ENCODE measurements around the gene ABHD8. TPM values are rescaled to one million over a fixed set of nuclear protein-coding genes. Genes with fewer than 3 reads are reported as not detected.
A peak's percentile ranks its signal among the peaks of the same experiment; 100 is the strongest.

ABHD8 gene
- total and polyA plus RNA-seq, 8 donors, result 4.9 to 28.1 (median 10.9) TPM

- 87 to 94% (median 90%) methylated on average over 39 to 40 of the region's 40 CpGs for WGBS, 5 donors
- intact Hi-C loops (cut with DNase I; ENCODE audit: low total_unique reads), result no loop called here
- Histone ChIP-seq H3K27ac (no peak overlapping the region), H3K4me1 (peaks cover 0 to 26% (median 10%) of the 10 kb centered on the region in 4 donors), H3K4me3 (no peak overlapping the region), H3K36me3 (peaks cover 57 to 83% (median 74%) of the 10 kb centered on the region in 4 donors), H3K9me3 (no peaks in the 10 kb centered on the region), H3K27me3 (no peaks in the 10 kb centered on the region)
- TF ChIP-seq POLR2AphosphoS5 (IDR thresholded peaks at IDR 0.05), result no peak
- TF ChIP-seq CTCF (IDR thresholded peaks at IDR 0.05), result no peak
- no peak for TF ChIP-seq POLR2A (IDR thresholded peaks at IDR 0.05)
- no peak for TF ChIP-seq EP300 (IDR thresholded peaks at IDR 0.05)
- no peak for DNase-seq
Observed at GRCh38 chr19:17319473-17320238, 16.4 kb upstream of the ABHD8 start.

GRCh38 chr19:17318966-17319365 lies 15.7 kb upstream of the ABHD8 start:
- no peaks in the 10 kb centered on the region for H3K27me3 ChIP-seq
- WGBS, 5 donors, result 74 to 92% (median 77%) methylated on average over 5 to 6 of the region's 6 CpGs
- H3K27ac ChIP-seq, result peak overlapping the region in 1 of 5 donors; percentile 14
- TF ChIP-seq POLR2AphosphoS5 (IDR thresholded peaks at IDR 0.05) (no peak), CTCF (IDR thresholded peaks at IDR 0.05) (no peak), EP300 (IDR thresholded peaks at IDR 0.05) (no peak), POLR2A (IDR thresholded peaks at IDR 0.05) (no peak)
- no peak overlapping the region for H3K4me3 ChIP-seq
- no peaks in the 10 kb centered on the region for H3K9me3 ChIP-seq
- peaks cover 0 to 26% (median 12%) of the 10 kb centered on the region in 4 donors for H3K4me1 ChIP-seq
- DNase-seq, result no peak
- peaks cover 64 to 87% (median 77%) of the 10 kb centered on the region in 4 donors for H3K36me3 ChIP-seq
- intact Hi-C loops (cut with DNase I; ENCODE audit: low total_unique reads), result no loop called here

GRCh38 chr19:17314007-17314593 lies 10.9 kb upstream of the ABHD8 start:
- H3K4me3 ChIP-seq, result no peak overlapping the region
- H3K27me3 ChIP-seq, result no peaks in the 10 kb centered on the region
- intact Hi-C loops (cut with DNase I; ENCODE audit: low total_unique reads), result no loop called here
- peaks cover 37 to 72% (median 47%) of the 10 kb centered on the region in 4 donors for H3K36me3 ChIP-seq
- TF ChIP-seq POLR2AphosphoS5 (IDR thresholded peaks at IDR 0.05) (no peak), CTCF (IDR thresholded peaks at IDR 0.05) (no peak), EP300 (IDR thresholded peaks at IDR 0.05) (no peak), POLR2A (IDR thresholded peaks at IDR 0.05) (no peak)
- 52 to 73% (median 65%) methylated on average over 17 to 19 of the region's 19 CpGs for WGBS, 5 donors
- no peak overlapping the region for H3K27ac ChIP-seq
- H3K4me1 ChIP-seq, result peaks cover 20 to 58% (median 34%) of the 10 kb centered on the region in 4 donors
- no peak for DNase-seq
- no peaks in the 10 kb centered on the region for H3K9me3 ChIP-seq

- peaks cover 30 to 56% (median 36%) of the 10 kb centered on the region in 4 donors for H3K36me3 ChIP-seq
- WGBS, 5 donors, result 78 to 85% (median 85%) methylated on average over 11 to 20 of the region's 20 CpGs
- no peak overlapping the region for H3K4me3 ChIP-seq
- intact Hi-C loops (cut with DNase I; ENCODE audit: low total_unique reads), result no loop called here
- no peaks in the 10 kb centered on the region for H3K27me3 ChIP-seq
- peak in 1 of 2 donors; percentile 42 for DNase-seq
- H3K9me3 ChIP-seq, result no peaks in the 10 kb centered on the region
- TF ChIP-seq EP300 (IDR thresholded peaks at IDR 0.05) (no peak), POLR2AphosphoS5 (IDR thresholded peaks at IDR 0.05) (no peak), CTCF (IDR thresholded peaks at IDR 0.05) (no peak), POLR2A (IDR thresholded peaks at IDR 0.05) (no peak)
- peaks cover 24 to 61% (median 36%) of the 10 kb centered on the region in 4 donors for H3K4me1 ChIP-seq
- peak overlapping the region in 1 of 5 donors; percentile 50 for H3K27ac ChIP-seq
Observed at GRCh38 chr19:17312189-17313113, 9.2 kb upstream of the ABHD8 start.
